DMS114 treated with DMSO at 0.1 percent for 48 hours (cell line): ENCODE measurements around the gene PAK6.

Experiments
- DNase-seq: peaks from one replicate; lab custom pipeline; 2025; ENCODE audit not compliant: unreplicated experiment; lab: John Stamatoyannopoulos, UW

Gene PAK6

DNA sequence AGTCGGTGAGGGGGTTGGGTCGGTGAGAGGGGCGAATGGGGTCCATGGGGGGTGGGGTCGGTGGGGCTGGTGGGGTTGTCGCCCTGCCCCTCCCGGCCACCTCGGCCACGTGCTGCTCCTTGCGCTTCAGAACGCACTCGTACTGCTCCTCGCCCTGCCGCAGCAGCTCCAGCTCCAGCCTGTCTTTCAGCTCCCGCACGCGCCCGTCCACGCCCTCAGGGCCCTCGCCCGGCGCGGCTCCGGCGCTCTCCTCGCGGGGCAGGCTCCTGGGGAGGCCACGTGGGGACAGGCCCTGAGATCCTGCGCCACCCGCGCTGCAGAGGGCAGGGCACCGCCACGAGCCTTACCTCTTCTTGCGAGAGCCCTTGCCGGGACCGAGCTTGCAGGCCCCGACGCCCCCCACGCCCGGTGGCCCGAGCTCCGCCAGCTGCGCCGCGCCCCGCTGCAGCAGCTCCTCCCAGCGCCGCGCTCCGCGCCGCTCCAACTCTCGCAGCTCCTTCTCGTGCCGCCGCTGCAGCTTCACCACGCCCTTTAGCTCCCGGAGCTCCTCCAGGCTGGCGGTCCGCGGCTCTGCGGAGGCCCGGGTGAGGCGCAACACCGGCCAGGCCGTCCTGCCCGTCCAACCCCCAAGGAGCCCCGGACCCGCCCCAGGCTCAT is 52.2 kb downstream of the PAK6 start:
- no peak for DNase-seq

DNA sequence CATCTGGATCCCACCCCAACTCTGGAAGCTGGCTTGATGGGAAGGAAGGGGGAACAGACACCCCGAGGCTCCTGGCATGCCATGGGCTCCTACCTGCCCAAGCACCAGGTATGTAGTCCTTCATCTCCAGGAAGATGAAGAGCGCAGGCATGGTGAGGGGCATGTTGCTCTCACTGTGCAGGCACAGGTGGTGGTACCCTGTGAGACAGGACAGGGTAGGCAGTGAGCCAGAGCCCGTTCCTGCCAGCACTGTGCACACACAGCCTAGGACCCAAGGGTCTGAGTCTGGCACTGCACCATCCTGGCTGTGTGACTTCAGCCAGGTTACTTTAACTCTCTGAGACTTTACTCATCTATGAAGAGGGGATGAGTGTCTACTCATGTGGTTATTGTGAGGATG is 53.4 kb downstream of the PAK6 start:
- DNase-seq, result no peak

DNA sequence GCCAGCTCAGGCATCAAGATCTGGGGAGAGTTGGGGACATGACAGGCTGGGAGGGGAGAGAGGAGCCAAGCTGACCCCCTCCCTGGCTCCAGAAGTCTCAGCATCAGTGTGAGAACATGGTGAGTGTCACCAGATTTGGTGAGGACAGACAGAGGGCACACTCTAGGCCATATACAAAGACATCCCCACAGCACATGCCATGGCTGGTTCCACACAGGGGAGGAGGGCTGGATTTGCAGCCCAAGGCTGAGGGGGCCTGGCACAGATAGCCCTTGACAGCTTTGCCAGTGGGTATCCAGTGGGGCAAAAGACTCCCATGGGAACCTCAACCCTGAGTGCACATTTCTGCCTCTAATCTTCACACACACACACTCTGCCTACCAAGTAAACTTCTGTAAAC is 54.1 kb downstream of the PAK6 start:
- DNase-seq, result no peak

DNA sequence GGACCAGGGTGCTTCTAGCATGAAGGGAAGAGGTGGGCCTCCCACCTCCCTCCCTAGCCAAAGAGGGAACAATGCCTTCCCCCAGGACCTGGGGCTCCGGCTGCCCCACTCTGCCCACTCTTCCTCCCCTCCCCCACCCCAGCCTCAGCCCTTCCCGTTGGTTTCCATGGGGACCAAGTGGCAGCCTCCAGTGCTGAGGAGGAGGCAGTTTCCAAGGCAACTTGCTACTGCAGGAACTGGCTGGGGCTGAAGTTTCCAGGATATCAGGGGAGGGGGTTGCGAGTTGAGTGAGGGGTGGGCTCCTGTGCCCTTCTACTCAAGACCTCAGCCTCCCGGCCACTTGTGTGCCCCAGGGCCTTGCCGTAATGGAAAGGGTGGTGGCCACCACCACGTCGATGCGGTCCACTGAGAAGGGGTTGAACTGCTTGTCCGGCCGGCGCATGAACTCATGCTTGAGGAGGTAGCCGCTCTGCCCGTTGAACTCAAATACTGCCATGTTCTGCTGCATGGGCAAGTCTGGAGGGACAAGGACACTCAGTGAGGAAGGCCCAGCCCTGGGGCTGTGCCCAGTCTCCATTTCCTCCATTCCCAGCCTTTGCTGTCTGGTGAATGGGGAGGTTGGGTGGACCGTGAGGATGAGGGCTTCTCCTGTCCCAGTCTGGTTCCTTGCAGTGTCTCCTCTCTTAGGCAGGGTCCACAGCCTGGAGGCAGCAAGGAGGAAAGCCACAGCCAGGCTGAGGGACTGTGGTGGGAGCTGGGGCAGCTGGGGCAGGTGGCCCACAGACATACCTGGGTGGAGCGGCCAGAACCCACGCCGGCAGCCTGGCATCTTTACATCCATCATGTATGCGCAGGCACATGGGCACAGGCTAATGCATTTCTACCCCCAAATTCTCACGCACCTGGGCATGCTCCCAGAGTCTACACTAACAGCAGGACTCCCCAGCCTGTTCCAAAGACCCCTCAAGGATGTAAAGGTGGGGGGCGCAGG is 55.3 kb downstream of the PAK6 start:
- DNase-seq, result no peak

DNA sequence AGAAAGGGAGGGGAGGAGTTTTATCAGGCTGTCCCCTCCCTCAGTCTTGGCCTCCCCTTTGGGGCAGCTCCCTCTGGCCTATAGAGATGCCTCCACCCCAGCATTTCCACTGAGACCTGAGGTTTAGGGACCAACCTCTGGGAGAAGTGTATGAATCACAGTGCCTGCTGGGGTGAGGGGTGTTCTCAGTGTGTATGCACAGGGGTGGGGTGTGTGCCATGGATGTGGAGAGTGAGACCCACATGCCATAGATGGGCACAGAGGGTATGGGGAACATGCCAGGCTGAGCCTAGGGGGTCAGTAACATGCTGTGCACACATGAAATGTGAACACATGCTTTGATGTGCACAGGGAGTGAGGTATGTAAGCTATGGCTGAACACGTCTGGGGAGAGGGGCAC is 56.4 kb downstream of the PAK6 start:
- no peak for DNase-seq

- no peak for DNase-seq
Observed at GRCh38 chr15:40295877-40296560, 57.2 kb downstream of the PAK6 start.

- DNase-seq, result no peak
Observed at GRCh38 chr15:40296561-40297230, 57.8 kb downstream of the PAK6 start.

GRCh38 chr15:40297356-40297755 is 58.5 kb downstream of the PAK6 start:
- no peak for DNase-seq

DNA sequence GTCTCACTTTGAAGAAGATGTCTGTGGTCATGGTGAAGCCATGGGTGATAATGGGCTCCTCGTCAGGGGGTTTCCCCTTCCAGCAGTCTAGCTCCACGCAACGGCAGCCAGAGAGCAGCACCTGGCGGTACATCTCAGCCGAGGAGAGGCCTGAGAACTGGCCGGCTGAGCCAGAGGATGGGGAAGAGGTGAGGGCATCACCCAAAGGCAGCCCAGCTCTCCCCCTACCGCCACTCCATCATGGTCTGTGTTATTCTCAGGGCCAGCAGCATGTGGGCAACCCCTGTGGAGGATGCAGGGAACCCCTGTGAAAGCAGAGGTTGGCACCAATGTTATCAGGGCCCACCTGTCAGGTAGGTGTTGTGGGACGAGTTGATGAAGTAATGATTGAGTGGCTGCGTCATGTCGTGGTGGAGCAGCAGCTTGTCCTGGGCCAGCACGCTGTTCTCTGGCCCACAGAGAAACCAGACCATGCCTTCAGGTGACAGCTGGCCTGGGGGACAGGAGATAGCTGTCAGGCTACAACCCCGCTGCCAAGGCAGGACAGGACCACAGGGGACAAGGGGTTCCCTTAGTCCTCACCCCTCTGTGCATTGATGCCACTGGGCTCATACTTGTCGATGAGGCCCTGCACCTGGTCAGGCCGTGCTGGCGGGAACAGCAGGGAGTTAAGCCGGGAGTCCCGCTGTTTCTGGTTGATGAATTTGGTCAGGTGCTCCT is 59.5 kb downstream of the PAK6 start:
- no peak for DNase-seq

GRCh38 chr15:40300367-40300766 is 61.5 kb downstream of the PAK6 start:
- no peak for DNase-seq

GRCh38 chr15:40300771-40301170 is 61.9 kb downstream of the PAK6 start:
- no peak for DNase-seq

GRCh38 chr15:40301467-40302179 is 62.8 kb downstream of the PAK6 start:
- no peak for DNase-seq

DNA sequence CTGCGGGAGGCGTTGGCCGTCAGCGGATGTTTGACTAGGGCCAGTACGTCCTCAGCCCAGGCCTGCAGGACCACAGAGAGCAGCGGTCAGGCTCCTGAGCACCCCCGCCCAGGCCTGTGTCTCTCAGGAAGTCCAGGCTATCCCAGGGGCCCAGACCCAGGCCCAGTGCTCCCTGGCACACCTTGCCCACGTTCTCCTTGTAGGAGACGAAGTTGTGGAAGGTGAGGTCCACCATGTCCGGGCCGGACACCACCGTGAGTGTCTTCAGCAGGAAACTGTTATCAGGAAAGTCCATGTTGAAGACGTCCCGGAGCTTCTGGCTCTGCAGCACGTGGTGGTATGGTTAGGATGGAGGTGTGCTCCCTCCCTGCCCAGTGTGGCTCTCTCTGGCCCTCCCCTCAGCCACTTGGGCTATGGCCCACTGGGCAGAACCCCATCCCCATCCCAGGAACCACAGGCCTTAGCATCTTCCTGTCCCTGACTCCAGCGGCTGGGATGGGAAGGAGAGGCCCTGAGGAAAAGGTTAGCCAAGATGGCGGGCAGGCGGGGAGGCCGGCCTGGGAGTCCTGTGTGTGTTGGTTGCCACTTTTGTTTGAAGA is 63.5 kb downstream of the PAK6 start:
- no peak for DNase-seq

- no peak for DNase-seq
Observed at GRCh38 chr15:40302981-40303380, 64.1 kb downstream of the PAK6 start.

DNA sequence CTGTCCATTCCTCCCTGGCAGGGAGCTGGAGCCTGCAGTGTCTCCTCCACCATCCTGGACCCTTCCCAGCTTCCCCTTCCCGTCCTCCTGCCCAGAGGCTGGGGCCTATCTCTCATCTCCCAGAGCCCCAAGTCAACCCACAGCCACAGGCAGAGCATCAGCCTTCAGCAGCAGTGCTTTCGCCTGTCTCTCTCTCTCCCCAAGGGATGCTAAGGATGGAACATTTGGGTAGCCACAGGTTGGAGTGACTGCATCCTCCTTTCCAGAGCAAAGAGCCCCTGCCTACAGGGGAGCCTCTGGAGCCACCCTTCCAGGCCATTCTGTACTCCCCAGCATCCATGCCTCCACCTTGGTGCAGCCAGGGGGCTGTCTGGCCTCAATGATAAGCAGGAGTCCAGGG is 64.7 kb downstream of the PAK6 start:
- DNase-seq, result no peak

DNA sequence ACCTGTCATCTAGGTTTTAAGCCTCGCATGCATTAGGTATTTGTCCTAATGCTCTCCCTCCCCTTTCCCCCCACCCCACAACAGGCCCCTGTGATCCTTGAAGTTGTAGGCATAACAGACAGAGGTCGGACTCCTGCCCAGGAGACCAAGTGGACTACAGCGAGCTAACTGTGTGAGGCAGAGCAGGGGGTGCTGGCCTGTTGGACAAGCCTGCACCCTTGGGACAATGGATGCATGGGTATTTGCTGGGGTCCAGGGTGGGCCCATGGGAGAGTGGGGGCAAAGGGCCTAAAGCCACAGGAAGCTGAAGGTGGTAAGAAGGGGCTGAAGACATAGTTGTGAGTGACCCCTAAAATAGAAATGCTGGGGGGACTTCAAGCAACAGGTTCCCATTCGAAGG is 66.4 kb downstream of the PAK6 start:
- no peak for DNase-seq

DNA sequence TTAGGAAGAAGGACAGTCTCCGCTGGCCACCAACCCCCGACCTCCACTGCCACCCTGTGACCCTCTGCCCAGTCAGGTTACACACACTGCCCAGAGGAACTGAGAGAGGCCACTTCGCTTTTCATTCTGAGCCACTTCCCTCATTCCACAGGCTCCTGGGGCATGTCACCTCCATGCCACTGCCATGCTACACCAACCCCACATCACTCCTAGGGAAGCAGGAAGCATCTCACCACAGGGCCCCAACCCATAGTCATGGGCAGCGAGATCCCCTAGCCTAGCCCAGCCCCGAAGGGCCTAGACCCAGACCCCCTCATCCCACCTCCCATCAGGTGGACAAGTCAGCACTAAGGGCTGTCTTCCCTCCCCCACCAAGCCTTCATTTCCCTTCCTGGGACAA is 67.5 kb downstream of the PAK6 start:
- DNase-seq, result no peak

DNA sequence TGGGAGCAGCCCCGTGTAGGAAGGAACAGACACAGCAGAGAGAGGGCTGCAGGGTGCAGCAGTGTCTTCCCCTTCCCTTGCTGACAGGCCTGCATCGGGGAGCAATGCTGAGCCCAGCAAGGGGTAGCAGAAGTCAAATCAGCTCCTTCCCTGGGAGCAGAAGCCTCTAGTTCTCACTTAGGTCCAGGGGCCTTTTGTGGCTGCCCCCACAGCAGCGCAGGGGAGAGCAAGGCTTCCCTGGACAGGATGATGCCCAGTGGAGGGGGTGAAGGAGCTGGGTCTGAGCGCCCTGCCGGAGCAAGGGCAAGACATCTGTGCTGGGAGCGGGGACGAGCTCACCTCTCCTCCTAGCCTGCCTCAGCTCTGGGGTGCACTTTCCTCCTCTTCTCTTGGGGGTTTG is 68.0 kb downstream of the PAK6 start:
- DNase-seq, result no peak

DNA sequence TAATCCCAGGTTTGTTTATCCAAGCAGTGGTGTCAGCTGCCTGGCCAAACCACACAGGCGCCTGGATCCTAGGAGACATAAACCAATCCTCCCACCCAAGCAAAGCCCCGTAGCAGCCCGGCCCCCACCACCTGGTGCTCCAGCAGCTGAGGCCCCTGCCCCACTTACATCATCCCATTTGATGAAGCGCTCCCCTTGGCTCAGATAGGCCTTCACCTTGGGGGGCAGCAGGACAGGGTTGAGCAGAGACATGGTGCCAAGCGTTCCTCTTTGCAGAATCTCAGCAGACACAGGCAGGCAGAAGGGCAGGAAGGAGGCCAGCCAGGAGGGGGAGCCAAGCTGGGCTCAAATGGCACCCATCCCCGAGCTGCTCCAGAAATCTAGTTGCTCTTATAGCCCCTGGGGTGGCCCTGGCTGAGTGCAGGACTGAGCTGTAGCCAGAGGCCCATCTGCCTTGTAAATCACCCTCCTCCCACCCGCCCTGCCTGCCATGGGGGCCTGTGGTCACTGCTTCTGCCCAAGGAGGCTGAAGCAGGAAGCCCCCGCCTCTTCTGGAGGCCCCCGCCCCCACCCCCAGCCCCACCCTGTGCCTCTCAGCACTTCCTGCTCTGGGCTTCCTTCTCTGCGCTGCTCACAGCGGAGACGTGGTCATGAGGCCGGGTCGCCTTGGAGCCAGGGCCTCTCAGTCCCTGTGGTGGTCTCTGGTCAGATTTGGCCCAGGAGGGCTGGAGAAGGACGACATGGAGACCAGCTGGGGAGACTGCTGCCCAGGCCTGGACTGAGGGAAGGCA is 68.8 kb downstream of the PAK6 start, which contains the start of gene PLCB2:
PLCB2 (minus strand) TSS at position 515 of the 791 bp plus-strand sequence; CDS start at position 252, 263 bp downstream.
- no peak for DNase-seq
